ENCODE measurements around the gene KMT5C.

Gene KMT5C

GRCh38 chr19:55341595-55342531 is 2.2 kb downstream of the KMT5C start:
- H3K27me3 Mint-ChIP-seq (ENCODE audit: low read depth, poor library complexity): peaks cover 8% of the 10 kb centered on the region
- H3K4me1 Mint-ChIP-seq: peaks cover 34% of the 10 kb centered on the region
- TF ChIP-seq CTCF (IDR thresholded peaks at IDR 0.05): no peak
- no peak for DNase-seq
- peaks cover 29% of the 10 kb centered on the region for H3K36me3 Mint-ChIP-seq (ENCODE audit: low read depth)
- H3K27ac Mint-ChIP-seq: no peak overlapping the region
- H3K9me3 Mint-ChIP-seq: no peaks in the 10 kb centered on the region
- H3K4me3 Mint-ChIP-seq: peak overlapping the region; percentile 96

GRCh38 chr19:55344444-55344843 is 4.8 kb downstream of the KMT5C start:
- peaks cover 29% of the 10 kb centered on the region for H3K36me3 Mint-ChIP-seq (ENCODE audit: low read depth)
- no peak overlapping the region for H3K4me3 Mint-ChIP-seq
- H3K4me1 Mint-ChIP-seq: peaks cover 44% of the 10 kb centered on the region
- H3K27ac Mint-ChIP-seq: no peak overlapping the region
- H3K27me3 Mint-ChIP-seq (ENCODE audit: low read depth, poor library complexity): no peaks in the 10 kb centered on the region
- no peak for TF ChIP-seq CTCF (IDR thresholded peaks at IDR 0.05)
- no peak for DNase-seq
- no peaks in the 10 kb centered on the region for H3K9me3 Mint-ChIP-seq

- Mint-ChIP-seq H3K4me1 (peaks cover 46% of the 10 kb centered on the region), H3K27me3 (ENCODE audit: low read depth, poor library complexity) (no peaks in the 10 kb centered on the region), H3K9me3 (no peaks in the 10 kb centered on the region), H3K4me3 (no peak overlapping the region), H3K36me3 (ENCODE audit: low read depth) (peaks cover 29% of the 10 kb centered on the region), H3K27ac (peak overlapping the region; percentile 34)
- no peak for TF ChIP-seq CTCF (IDR thresholded peaks at IDR 0.05)
- no peak for DNase-seq
Measured at GRCh38 chr19:55345101-55345817, 5.6 kb downstream of the KMT5C start.

- TF ChIP-seq CTCF (IDR thresholded peaks at IDR 0.05): no peak
- Mint-ChIP-seq H3K27ac (no peak overlapping the region), H3K4me3 (no peak overlapping the region), H3K27me3 (ENCODE audit: low read depth, poor library complexity) (peaks cover 6% of the 10 kb centered on the region), H3K9me3 (no peaks in the 10 kb centered on the region), H3K4me1 (peaks cover 50% of the 10 kb centered on the region), H3K36me3 (ENCODE audit: low read depth) (peaks cover 29% of the 10 kb centered on the region)
- no peak for DNase-seq
Measured at GRCh38 chr19:55345818-55346724, 6.4 kb downstream of the KMT5C start.

- Mint-ChIP-seq H3K9me3 (no peaks in the 10 kb centered on the region), H3K4me1 (peaks cover 51% of the 10 kb centered on the region), H3K36me3 (ENCODE audit: low read depth) (peaks cover 24% of the 10 kb centered on the region), H3K27ac (no peak overlapping the region), H3K4me3 (no peak overlapping the region), H3K27me3 (ENCODE audit: low read depth, poor library complexity) (peaks cover 14% of the 10 kb centered on the region)
- DNase-seq: no peak
- no peak for TF ChIP-seq CTCF (IDR thresholded peaks at IDR 0.05)
Measured at GRCh38 chr19:55346725-55347441, 7.2 kb downstream of the KMT5C start.

Data from nephron progenitor cell (in vitro differentiated cells).